H1 (cell line): ENCODE results near the gene CBL.

Experiments
- CEBPB ChIP-seq: IDR thresholded peaks from 2 replicates; pipeline ENCODE4 v1.6.1; 2012; ENCODE audit warnings: low read depth, low read length
- EZH2 ChIP-seq: fragments of 200-600 bp; sonication (generic); IDR thresholded peaks from 2 replicates; pipeline ENCODE4 v1.7.1; 2012; ENCODE audit warnings: low read depth, mild to moderate bottlenecking, moderate library complexity, low read length, inconsistent platforms; ENCODE audit not compliant: severe bottlenecking
- JUND ChIP-seq: IDR thresholded peaks from 2 replicates; pipeline ENCODE4 v1.6.1; 2011; ENCODE audit warnings: mild to moderate bottlenecking, improper control_type of control experiment, low read length
- POLR2AphosphoS5 ChIP-seq: IDR thresholded peaks from 2 replicates; pipeline ENCODE4 v1.6.1; 2011; ENCODE audit warnings: low read depth, low read length
- SP1 ChIP-seq: IDR thresholded peaks from 2 replicates; pipeline ENCODE4 v1.6.1; 2011; ENCODE audit warnings: low read depth, low read length
- TF ChIP-seq, protein P1 (sequence below), 3 experiments: IDR thresholded peaks; 1 replicate in 2 of 3; 2 replicates in 1 of 3; pipeline versions ENCODE4 v1.5.1 to v1.6.1; 2011; ENCODE audit warnings: low read length in 3 of 3, mild to moderate bottlenecking in 3 of 3, inconsistent platforms in 2 of 3, low read depth in 1 of 3, moderate library complexity in 1 of 3; ENCODE audit not compliant: insufficient read depth in 1 of 3; ENCODE audit errors: control extremely low read depth in 1 of 3
- TF ChIP-seq, protein P2 (sequence below): IDR thresholded peaks from 2 replicates; pipeline ENCODE4 v1.6.1; 2012; ENCODE audit warnings: low read length, inconsistent platforms

DNA sequence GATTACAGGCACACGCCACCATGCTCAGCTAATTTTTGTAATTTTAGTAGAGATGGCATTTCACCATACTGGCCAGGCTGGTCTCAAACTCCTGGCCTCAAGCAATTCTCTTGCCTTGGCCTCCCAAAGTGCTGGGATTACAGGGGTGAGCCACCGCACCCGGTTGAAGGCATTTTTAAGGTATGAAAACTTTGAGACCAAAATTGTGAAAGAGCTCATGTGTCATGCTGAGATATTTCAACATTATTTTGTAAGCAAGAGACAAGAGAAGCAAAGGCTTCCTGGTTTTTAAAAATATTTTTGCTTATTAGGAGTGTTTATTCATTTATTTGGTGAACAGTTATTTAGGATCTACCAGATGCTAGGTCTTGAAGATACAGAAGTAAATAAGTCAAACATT, 14.0 kb upstream of the CBL start:
- TF ChIP-seq POLR2AphosphoS5 (no peak), CEBPB (no peak), JUND (no peak), SP1 (no peak), EZH2 (no peak)
- TF ChIP-seq, protein P1, sequence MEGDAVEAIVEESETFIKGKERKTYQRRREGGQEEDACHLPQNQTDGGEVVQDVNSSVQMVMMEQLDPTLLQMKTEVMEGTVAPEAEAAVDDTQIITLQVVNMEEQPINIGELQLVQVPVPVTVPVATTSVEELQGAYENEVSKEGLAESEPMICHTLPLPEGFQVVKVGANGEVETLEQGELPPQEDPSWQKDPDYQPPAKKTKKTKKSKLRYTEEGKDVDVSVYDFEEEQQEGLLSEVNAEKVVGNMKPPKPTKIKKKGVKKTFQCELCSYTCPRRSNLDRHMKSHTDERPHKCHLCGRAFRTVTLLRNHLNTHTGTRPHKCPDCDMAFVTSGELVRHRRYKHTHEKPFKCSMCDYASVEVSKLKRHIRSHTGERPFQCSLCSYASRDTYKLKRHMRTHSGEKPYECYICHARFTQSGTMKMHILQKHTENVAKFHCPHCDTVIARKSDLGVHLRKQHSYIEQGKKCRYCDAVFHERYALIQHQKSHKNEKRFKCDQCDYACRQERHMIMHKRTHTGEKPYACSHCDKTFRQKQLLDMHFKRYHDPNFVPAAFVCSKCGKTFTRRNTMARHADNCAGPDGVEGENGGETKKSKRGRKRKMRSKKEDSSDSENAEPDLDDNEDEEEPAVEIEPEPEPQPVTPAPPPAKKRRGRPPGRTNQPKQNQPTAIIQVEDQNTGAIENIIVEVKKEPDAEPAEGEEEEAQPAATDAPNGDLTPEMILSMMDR (IDR thresholded peaks at IDR 0.05; ENCODE audit: control extremely low read depth in 1 of 3, insufficient read depth in 1 of 3, low read depth in 1 of 3, low read length in 3 of 3), result no peak
- TF ChIP-seq, protein P2, sequence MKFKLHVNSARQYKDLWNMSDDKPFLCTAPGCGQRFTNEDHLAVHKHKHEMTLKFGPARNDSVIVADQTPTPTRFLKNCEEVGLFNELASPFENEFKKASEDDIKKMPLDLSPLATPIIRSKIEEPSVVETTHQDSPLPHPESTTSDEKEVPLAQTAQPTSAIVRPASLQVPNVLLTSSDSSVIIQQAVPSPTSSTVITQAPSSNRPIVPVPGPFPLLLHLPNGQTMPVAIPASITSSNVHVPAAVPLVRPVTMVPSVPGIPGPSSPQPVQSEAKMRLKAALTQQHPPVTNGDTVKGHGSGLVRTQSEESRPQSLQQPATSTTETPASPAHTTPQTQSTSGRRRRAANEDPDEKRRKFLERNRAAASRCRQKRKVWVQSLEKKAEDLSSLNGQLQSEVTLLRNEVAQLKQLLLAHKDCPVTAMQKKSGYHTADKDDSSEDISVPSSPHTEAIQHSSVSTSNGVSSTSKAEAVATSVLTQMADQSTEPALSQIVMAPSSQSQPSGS, result no peak
